Common myeloid progenitor, CD34-positive (primary cell): ENCODE results near the gene ZNF385B.
"Not testable (repeated sequence)": the region's sequence is repeated elsewhere in the genome, so short reads cannot be mapped to it uniquely, and the experiment has no call there.

Experiments
- CTCF ChIA-PET: fragments of 350-600 bp; sonication (Branson Sonifier 250); formaldehyde crosslinking; loops from one replicate; lab custom pipeline; 2021; ENCODE audit warnings: antibody characterized with exemption; lab: Charles Lee
- POLR2A ChIA-PET: fragments of 350-600 bp; sonication (Branson Sonifier 250); formaldehyde crosslinking; loops from one replicate; lab custom pipeline; 2021; ENCODE audit warnings: antibody characterized with exemption; lab: Charles Lee
- DNase-seq, 3 donors: peaks; one replicate each; pipeline versions ENCODE4 v3.0.0 to v3.0.0-alpha.2; 2013
- H3K27ac ChIP-seq, 2 experiments: 1 replicate in 1 of 2; 2 replicates in 1 of 2; pipeline ENCODE4 v1.7.0; 2013; ENCODE audit warnings: inconsistent platforms in 2 of 2, low read length in 2 of 2, mild to moderate bottlenecking in 2 of 2, low read depth in 1 of 2, moderate library complexity in 1 of 2; ENCODE audit not compliant: severe bottlenecking in 2 of 2, insufficient read depth in 1 of 2, poor library complexity in 1 of 2
- H3K27me3 ChIP-seq, 5 experiments: replicated peaks in 2 of 5; 1 replicate in 3 of 5; 2 replicates in 2 of 5; pipeline versions ENCODE4 v1.6.1 to v1.7.0; 2013; ENCODE audit warnings: low read length in 4 of 5, mild to moderate bottlenecking in 2 of 5, moderate library complexity in 2 of 5, inconsistent platforms in 1 of 5; ENCODE audit not compliant: insufficient read depth in 5 of 5, control insufficient read depth in 4 of 5
- H3K36me3 ChIP-seq, 4 experiments: 1 replicate in 2 of 4; 2 replicates in 2 of 4; pipeline versions ENCODE4 v1.6.1 to v1.7.0; 2013; ENCODE audit warnings: low read length in 3 of 4, control low read depth in 1 of 4, mild to moderate bottlenecking in 1 of 4; ENCODE audit not compliant: control insufficient read depth in 4 of 4, insufficient read depth in 4 of 4
- H3K4me1 ChIP-seq, 4 experiments: 1 replicate in 3 of 4; 2 replicates in 1 of 4; pipeline versions ENCODE4 v1.6.1 to v1.7.1; 2013; ENCODE audit warnings: low read length in 3 of 4, mild to moderate bottlenecking in 3 of 4, control low read depth in 1 of 4, inconsistent platforms in 1 of 4, moderate library complexity in 1 of 4; ENCODE audit not compliant: control insufficient read depth in 4 of 4, insufficient read depth in 4 of 4; ENCODE audit errors: control extremely low read depth in 1 of 4
- H3K4me3 ChIP-seq, 7 experiments: 1 replicate in 4 of 7; 2 replicates in 3 of 7; pipeline versions ENCODE4 v1.5.1 to v1.7.0; 2013; ENCODE audit warnings: mild to moderate bottlenecking in 7 of 7, low read length in 6 of 7, moderate library complexity in 6 of 7, inconsistent platforms in 2 of 7, low read depth in 2 of 7, control low read depth in 1 of 7; ENCODE audit not compliant: insufficient read depth in 4 of 7, control insufficient read depth in 1 of 7; ENCODE audit errors: extremely low read depth in 1 of 7
- H3K9me3 ChIP-seq, 5 experiments: 1 replicate in 4 of 5; 2 replicates in 1 of 5; pipeline versions ENCODE4 v1.6.1 to v1.7.1; 2013; ENCODE audit warnings: low read length in 4 of 5, mild to moderate bottlenecking in 2 of 5, inconsistent platforms in 1 of 5, low read depth in 1 of 5, moderate library complexity in 1 of 5; ENCODE audit not compliant: control insufficient read depth in 4 of 5, insufficient read depth in 2 of 5; ENCODE audit errors: control extremely low read depth in 1 of 5
- WGBS: methylation state at CpG from one replicate; pipeline ENCODE4 v1.1.5; 2013; ENCODE audit not compliant: insufficient coverage; 5-methylcytosine and 5-hydroxymethylcytosine counted together

The ZNF385B gene

DNA sequence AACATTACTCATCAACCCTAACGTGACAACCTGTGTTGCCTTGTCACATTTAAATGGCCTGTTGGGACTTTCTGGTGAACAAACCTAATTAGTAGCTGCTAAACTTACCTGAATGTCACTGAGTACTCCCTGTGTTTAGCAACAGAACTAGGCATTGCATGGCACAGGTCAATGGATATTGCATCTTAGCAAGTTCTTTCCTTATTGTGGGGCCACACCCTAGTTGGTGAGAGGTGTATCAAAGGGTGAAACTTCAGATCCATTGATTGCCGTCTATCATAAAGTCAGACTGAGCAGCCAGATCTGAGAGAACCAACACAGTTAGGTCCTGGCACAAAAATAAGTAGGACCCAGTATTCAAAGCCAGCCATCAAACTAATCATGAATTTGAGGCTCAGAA is 29.8 kb upstream of the ZNF385B start:
- ChIA-PET POLR2A (no interaction called here), CTCF (no interaction called here)
- Histone ChIP-seq H3K4me3 (no peak overlapping the region), H3K36me3 (no peaks in the 10 kb centered on the region), H3K27me3 (no peaks in the 10 kb centered on the region), H3K4me1 (no peaks in the 10 kb centered on the region), H3K9me3 (peaks cover 0 to 8% (median 0%) of the 10 kb centered on the region in 5 experiments), H3K27ac (no peak overlapping the region)
- WGBS, result 100% methylated on average over 2 of the region's 2 CpGs
- DNase-seq, result no peak

DNA sequence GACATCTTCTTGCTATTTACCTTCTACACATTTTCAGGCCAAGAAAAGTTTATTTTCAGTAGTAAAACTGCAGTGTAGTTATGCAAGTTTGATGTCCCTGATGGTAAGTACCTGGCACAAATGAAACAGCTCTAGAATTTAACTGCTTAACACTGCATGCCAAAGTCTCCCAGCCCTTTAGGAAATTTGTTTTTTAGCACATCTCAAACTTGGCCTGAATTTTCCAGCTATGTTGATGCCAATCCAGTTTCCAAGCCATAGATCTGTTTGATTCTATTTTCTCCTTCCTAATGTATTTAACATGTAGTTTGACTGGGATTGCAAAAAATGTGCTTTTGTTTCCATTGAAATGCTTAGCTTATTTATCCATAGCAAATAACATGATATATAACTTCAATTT is 29.3 kb upstream of the ZNF385B start:
- Histone ChIP-seq H3K27ac (no peak overlapping the region), H3K4me1 (no peaks in the 10 kb centered on the region), H3K36me3 (no peaks in the 10 kb centered on the region), H3K27me3 (no peaks in the 10 kb centered on the region), H3K9me3 (peaks cover 0 to 8% (median 0%) of the 10 kb centered on the region in 5 experiments), H3K4me3 (no peak overlapping the region)
- ChIA-PET CTCF (no interaction called here), POLR2A (no interaction called here)
- no peak for DNase-seq

DNA sequence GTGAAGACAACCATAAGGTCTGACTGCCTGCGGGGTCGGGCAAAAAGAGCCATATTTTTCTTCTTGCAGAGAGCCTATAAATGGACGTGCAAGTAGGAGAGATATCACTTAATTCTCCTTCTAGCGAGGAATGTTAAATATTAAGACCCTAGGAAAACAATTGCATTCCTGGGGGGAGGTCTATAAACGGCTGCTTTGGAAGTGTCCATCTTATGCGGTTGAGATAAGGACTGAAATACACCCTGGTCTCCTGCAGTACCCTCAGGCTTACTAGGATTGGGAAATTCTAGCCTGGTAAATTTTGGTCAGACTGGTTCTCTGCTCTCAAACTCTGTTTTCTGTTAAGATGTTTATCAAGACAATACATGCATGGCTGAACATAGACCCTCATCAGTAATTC is 27.2 kb upstream of the ZNF385B start:
- CTCF ChIA-PET, H3K36me3 ChIP-seq, H3K27ac ChIP-seq, H3K4me3 ChIP-seq, H3K9me3 ChIP-seq, POLR2A ChIA-PET, H3K27me3 ChIP-seq, DNase-seq, H3K4me1 ChIP-seq: not testable (repeated sequence)
- WGBS, result 94% methylated on average over 4 of the region's 6 CpGs

DNA sequence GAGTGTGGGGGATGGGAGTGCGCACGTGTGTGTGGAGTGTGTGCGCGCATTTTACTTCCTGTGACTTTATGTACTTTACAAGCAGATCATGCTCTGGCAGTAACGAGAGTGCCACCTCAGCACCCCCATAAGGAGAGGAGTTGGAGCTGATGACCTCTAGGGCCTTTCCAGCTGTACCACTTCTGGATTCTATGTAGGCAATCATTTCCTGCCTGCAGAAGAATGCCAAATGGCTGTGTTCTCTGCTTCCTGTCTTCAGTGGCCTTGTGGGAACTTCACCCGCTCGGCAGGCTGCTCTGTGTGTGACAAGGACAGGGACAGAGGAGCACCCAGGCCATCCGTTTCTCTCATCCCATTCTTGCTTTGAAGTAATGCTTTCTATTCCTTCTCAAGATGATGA is 22.8 kb upstream of the ZNF385B start:
- no peak overlapping the region for H3K4me3 ChIP-seq
- POLR2A ChIA-PET, result no interaction called here
- DNase-seq, result no peak
- no peak overlapping the region for H3K27ac ChIP-seq
- peaks cover 0 to 6% (median 0%) of the 10 kb centered on the region in 5 experiments for H3K27me3 ChIP-seq
- CTCF ChIA-PET, result no interaction called here
- no peaks in the 10 kb centered on the region for H3K36me3 ChIP-seq
- peaks cover 0 to 5% (median 0%) of the 10 kb centered on the region in 5 experiments for H3K9me3 ChIP-seq
- WGBS, result 82% methylated on average over 3 of the region's 8 CpGs
- no peaks in the 10 kb centered on the region for H3K4me1 ChIP-seq

DNA sequence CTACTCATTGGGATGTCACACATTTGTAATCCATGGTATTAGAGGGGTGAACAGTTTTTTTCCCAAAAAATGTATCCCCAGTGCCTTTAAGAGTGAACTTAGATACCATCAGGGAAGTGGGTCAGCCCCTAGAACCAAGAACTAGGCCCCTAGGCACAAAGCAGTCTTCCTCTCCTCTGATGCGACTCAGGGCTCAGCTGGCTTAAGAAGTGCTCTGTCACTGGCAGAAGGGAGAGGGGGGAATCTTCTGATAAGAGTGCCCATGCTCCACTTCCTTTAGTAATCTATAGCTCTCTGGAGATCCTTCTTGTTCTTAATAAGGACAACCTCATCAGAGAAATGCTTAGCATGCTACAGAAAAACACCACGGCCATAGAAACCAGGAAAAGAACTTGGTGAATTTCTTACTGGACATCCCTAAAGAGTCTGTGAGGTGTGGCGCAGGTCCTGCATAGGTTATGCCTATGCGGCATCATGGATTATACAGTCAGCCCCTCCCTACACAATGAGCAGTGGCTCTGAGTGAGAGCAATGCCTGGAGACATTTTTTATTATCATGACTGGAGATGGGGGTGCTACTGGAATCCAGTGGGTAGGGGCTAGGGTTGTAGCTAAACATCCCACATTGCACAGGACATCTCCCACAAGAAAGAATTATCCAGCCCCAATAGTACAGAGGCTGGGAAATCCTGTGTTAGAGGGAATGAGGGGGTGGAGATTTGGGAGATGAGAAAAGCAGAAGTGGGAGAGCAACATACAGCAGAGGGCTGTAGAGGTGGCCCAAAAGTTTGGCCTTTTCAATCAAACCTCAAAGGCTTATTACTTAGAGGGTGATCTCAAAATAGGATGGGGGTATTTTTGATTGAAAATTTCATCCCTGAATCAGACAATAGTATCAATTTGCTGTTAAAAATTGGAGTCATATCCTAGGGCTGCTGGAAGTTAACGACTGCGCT is 21.7 kb upstream of the ZNF385B start:
- Histone ChIP-seq H3K27ac (no peak overlapping the region), H3K4me1 (no peaks in the 10 kb centered on the region), H3K4me3 (no peak overlapping the region), H3K9me3 (no peaks in the 10 kb centered on the region), H3K36me3 (no peaks in the 10 kb centered on the region), H3K27me3 (peaks cover 0 to 6% (median 0%) of the 10 kb centered on the region in 5 experiments)
- ChIA-PET POLR2A (no interaction called here), CTCF (interaction anchor here (1.3 kb wide), 1 partner anchor 31 kb away, joined by 4 read pairs; no protein-coding TSS in a partner anchor)
- 96% methylated on average over 4 of the region's 6 CpGs for WGBS
- DNase-seq, result no peak

DNA sequence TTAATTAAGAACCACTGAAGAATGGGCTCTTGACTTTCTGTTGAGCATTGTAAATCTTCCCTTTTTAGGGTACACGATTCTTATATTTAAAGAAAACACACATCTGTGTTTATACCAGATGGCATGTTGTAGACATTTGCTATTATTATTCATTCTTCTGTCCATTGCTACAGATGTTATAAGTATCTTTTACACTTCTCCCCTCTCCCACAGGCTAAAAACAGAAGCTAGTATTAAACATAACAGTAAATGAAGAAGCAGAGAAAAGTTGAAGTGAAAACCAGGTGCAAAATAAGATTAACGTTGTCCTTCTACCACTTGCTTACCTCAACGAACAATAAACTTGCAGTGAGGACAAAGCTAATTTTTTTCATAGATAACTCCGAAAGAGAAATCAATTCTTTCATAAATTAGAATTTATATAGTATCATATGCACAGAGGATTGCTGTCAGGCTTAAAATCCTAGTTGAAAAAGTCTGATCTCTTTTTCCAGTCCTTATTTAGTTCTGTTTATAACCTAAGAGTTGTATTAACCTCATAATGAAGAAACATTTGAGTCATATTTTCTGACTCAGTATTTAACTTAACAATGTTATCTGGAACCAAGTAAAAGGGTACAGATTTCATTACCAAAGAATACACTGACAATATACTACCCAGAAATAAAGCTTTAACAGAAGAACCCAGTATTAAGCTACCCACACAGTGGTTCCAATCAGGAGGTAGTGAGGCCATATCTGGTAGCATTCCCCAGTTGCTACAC is 16.4 kb upstream of the ZNF385B start:
- ChIA-PET CTCF (interaction anchor here (0.8 kb wide), 1 partner anchor 15 kb away, joined by 3 read pairs; no protein-coding TSS in a partner anchor), POLR2A (no interaction called here)
- Histone ChIP-seq H3K4me1 (no peaks in the 10 kb centered on the region), H3K4me3 (no peak overlapping the region), H3K36me3 (no peaks in the 10 kb centered on the region), H3K27me3 (peaks cover 0 to 6% (median 0%) of the 10 kb centered on the region in 5 experiments), H3K9me3 (no peaks in the 10 kb centered on the region), H3K27ac (no peak overlapping the region)
- no CpG with 5 or more reads among the region's 4 CpGs for WGBS
- DNase-seq, result no peak

DNA sequence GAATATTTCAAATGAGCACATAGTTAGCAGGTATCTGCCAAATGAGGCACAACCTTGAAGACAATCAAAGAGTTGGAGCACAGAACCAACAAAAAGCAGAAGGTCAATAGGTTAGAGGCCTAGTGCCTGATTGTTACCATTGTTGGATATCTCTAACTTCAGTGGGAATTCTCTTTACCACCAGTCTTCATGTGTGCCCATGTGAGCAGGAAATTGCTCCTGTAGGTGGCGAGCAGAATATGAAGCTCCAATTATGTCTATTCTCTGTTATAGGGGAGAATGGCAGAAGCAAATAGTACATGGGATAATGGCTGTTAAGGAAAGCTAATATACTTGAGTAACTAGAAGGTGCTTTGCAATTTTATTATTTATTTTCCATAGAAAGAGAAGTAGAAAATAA is 14.9 kb upstream of the ZNF385B start:
- H3K9me3 ChIP-seq, result no peaks in the 10 kb centered on the region
- no peak overlapping the region for H3K27ac ChIP-seq
- 83% methylated on average over 1 of the region's 1 CpG for WGBS
- no peak for DNase-seq
- no peaks in the 10 kb centered on the region for H3K36me3 ChIP-seq
- CTCF ChIA-PET, result interaction anchor here (0.6 kb wide), 1 partner anchor 1037 kb away, joined by 3 read pairs; no protein-coding TSS in a partner anchor
- POLR2A ChIA-PET, result no interaction called here
- no peak overlapping the region for H3K4me3 ChIP-seq
- H3K27me3 ChIP-seq, result peaks cover 0 to 6% (median 3%) of the 10 kb centered on the region in 5 experiments
- no peaks in the 10 kb centered on the region for H3K4me1 ChIP-seq
